HTR-8/SVneo (cell line): ENCODE measurements around the gene ATP2C2.

Experiments
- DNase-seq: peaks from one replicate; pipeline ENCODE4 v3.0.0; 2011; ENCODE audit warnings: low spot score, mixed read lengths; ENCODE audit not compliant: insufficient read length
- FAIRE-seq: peaks from 2 replicates; lab custom pipeline; 2011; peaks lifted over from hg19 to GRCh38; lab: Jason Lieb, UNC

The ATP2C2 gene

GRCh38 chr16:84483882-84484565 lies 115.7 kb downstream of the ATP2C2 start:
- FAIRE-seq = no peak
- DNase-seq = no peak

GRCh38 chr16:84484579-84485254 lies 116.4 kb downstream of the ATP2C2 start:
- FAIRE-seq (peak; percentile 26), DNase-seq (peak; percentile 40)

DNA sequence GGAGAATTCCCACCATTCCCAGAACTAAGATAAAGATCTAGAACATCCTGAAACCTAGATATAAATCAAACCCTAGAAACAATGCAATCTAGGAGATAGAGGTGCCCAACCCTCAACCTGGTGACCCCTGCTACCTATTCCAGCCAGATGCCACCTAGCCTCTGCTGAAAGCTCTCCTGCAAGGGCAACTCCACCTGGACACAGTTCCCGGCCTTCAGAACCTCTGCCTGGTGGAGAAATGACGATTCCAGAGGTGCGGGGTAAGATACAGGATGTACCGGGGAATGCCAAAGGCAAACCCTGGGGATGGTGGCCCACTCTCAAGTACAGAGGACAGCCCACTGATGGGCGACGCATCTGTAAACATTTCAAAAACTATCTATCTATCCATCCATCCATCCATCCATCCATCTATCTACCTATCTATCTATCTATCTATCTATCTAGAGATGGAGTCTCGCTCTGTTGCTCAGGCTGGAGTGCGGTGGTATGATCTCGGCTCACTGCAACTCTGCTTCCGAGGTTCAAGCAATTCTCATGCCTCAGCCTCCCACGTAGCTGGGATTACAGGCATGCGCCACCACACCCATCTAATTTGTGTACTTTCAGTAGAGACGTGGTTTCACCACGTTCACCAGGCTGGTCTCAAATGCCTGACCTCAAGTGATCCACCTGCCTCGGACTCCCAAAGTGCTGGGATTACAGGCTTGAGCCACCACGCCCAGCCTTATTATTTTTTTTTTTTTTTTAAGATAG lies 117.1 kb downstream of the ATP2C2 start:
- DNase-seq (no peak), FAIRE-seq (no peak)

DNA sequence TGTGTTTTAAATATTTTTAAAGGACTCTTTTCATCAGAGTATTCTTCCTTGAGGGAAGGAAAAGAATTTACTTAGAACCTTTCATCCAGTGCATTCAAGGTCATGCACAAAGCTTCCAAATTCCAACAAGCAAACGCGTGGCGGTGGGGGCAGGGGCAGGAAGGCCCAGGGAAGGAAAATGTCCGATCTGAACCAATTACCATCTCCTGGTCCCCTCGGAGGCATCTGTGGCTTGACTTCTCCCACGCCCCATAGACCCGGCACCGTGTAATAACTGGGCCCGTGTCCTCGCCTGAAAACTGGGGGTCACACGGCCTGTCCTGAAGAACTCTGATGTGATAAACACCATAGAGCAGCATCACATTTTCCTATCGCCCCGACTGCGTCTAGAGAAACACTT lies 117.8 kb downstream of the ATP2C2 start:
- no peak for DNase-seq
- no peak for FAIRE-seq

- DNase-seq (no peak), FAIRE-seq (no peak)
Measured at GRCh38 chr16:84486551-84487235, 118.4 kb downstream of the ATP2C2 start.

- no peak for DNase-seq
- no peak for FAIRE-seq
Measured at GRCh38 chr16:84487358-84487757, 119.0 kb downstream of the ATP2C2 start.

GRCh38 chr16:84489131-84489530 lies 120.8 kb downstream of the ATP2C2 start:
- DNase-seq (no peak), FAIRE-seq (no peak)

GRCh38 chr16:84495506-84495905 lies 127.2 kb downstream of the ATP2C2 start:
- FAIRE-seq (no peak), DNase-seq (no peak)

DNA sequence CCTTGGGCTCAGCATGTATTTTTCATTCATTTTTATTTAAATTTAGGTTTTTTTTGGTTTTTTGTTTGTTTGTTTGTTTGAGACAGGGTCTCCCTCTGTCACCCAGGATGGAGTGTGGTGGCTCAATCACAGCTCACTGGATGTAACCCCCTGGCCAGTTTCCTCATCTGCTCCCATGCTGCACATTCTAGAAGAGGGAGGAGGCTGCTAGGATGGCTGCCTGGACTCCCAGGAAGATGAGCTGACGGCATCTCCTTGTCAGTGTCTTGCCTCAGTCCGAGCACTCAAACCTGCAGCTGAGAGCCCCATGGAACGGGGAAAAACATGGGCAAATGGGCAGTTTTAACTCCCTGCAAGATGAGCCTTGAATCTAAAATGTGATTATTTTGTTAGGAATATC lies 128.7 kb downstream of the ATP2C2 start:
- FAIRE-seq = no peak

DNA sequence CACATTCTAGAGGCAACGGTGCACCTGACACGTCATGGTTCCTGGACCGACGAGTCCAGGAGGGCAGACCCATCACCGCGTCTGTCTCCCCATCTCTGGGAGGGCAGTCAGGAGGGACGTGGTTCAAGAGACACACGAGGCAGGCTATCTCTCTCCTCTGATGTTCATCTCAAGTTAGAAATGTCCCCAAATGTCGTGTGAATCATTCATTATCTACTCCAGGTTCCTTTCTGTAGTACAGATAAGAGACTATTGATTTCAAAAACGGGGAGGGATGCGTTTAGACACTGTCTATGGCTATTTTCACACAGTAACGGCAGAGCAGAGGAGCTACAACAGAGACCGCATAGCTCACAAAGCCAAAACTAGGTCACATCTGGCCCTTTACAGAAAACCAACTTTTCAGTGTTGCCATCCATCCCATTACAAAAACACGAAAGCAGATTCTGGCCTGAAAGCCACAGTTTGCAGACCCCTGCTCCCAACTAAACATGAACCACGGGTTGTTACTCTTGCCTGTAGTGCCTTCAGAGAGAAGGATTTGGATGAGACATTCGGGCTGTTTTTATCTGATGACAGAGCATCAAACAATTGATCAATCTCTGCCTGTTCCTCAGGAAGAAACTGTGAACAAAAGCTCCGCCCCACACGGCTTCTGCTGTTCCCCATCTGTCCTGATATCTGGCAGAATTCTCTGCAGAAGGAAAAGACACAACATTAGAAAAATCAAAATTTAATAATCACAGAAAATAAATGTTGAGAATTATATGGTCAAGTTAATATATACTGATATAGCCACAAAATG lies 129.3 kb downstream of the ATP2C2 start:
- DNase-seq (no peak), FAIRE-seq (no peak)

More for the DNA sequence above, 128.7 kb downstream of the ATP2C2 start:
- DNase-seq = no peak

DNA sequence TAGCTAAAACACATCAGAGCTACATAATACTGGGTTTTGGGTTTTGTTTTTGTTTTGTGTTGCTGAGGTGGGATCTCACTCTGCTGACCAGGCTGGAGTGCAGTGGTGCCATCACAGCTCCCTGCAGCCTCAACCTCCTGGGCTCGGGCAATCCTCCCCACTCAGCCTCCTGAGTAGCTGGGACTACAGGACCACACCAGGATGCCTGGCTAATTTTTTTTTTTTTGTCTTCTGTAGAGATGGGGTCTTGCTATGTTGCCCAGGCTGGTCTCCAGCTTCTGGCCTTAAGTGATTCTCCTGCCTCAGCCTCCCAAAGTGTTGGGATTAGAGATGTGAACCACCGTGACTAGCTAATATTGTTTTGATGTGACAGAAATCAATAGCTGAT lies 129.9 kb downstream of the ATP2C2 start:
- no peak for FAIRE-seq

DNA sequence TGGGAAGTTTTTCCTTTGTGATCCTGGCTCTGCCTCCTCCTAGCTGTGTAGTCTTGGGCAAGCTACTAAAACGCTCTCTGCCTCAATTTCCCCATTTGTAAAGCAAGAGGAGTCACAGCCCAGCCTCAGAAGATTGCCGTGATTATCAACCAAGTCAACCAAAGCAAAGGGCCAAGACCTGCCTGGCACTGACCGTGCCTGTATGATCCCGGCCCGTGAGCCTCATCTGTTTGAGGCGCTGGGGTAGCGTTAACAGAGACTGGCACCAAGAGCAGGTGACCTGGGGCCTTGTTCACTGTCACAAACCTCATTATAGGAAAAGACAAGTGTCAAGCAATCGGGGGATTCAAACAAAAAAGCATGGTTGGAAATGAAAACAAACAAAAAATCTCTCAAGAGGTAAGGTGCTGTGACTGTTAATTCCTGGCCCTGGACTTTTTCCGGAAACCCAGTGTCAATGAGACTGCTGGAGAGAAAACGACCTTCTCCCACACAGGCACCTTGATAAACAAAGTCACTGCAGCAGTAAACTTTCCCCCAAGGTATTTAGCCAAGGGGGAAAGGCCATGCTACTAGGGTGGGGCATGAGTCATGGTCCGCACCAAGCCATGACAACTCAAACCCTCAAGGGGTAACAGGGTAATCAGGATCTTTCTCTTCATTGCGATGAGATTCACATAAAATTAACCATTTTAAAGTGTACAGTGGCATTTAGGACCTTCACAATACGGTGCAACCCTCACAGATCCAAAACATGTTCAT lies 130.7 kb downstream of the ATP2C2 start:
- FAIRE-seq = no peak
- no peak for DNase-seq

More for the DNA sequence above, 129.9 kb downstream of the ATP2C2 start:
- no peak for DNase-seq

DNA sequence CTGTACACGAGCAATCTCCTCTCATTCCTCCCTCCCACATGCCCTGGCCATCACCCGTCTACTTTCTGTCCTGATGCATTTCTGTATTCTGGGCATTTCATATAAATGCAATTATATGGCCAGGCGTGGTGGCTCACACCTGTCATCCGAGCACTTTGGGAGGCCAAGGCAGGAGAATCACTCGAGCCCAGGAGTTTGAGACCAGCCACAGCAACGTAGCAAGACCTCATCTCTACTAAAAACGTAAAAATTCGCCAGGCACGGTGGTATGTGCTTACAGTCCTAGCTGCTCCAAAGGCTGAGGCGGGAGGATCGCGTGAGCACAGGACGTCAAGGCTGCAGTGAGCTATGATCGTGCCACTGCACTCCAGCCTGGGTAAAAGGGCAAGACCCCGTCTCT lies 131.3 kb downstream of the ATP2C2 start:
- DNase-seq = no peak
- FAIRE-seq = no peak

GRCh38 chr16:84500531-84500930 lies 132.2 kb downstream of the ATP2C2 start:
- DNase-seq (no peak), FAIRE-seq (no peak)

DNA sequence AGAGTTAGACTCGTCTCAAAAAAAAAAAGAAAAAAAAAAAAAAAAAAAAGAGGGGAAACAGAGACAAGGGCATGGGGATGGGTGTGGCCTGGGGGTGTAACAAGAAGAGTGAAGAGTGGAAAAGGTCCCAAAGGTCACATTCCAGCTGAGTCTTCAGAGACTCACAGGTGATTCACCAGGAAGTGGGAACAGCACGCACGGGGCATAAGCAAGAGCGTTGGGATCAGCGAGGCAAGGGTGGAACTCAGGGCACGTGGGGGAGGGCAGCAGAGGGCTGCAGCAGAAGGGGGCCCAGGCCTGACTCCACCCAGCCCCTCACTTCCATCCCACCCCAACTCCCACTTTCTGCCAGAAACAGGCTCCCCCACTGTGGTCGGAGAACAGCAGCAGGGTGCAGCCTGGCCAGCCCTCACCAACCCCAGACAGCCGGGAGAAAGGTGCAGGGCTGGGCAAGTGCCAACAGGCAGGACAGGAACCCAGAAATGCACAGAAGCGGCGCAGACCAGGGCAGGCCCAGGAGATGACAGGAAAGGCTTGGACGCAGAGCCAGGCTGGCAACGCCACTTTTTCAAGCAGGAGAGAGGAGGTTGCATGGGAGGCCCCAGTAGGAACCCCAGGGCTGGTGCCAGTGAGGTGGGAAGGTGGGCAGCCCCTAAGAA lies 132.9 kb downstream of the ATP2C2 start:
- DNase-seq = peak; percentile 70
- no peak for FAIRE-seq

DNA sequence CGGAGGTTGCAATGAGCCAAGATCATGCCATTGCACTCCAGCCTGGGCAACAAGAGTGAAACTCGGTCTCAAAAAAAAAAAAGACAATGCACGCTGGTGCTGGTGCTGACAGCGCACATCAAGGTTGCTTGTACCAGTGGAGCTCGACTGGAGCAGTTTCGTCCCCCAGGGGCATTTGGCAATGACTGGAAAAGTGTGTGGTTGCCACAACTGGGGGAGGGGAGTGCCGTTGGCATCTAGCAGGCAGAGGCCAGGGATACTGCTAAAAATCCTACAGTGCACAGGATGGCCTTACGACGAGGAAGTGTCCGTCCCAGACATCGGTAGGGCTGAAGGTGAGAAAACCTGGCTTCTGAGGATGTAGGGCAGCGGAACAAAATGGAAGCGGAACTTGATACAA lies 133.7 kb downstream of the ATP2C2 start:
- no peak for DNase-seq
- no peak for FAIRE-seq

GRCh38 chr16:84502581-84502980 lies 134.2 kb downstream of the ATP2C2 start:
- DNase-seq = no peak
- FAIRE-seq = no peak

DNA sequence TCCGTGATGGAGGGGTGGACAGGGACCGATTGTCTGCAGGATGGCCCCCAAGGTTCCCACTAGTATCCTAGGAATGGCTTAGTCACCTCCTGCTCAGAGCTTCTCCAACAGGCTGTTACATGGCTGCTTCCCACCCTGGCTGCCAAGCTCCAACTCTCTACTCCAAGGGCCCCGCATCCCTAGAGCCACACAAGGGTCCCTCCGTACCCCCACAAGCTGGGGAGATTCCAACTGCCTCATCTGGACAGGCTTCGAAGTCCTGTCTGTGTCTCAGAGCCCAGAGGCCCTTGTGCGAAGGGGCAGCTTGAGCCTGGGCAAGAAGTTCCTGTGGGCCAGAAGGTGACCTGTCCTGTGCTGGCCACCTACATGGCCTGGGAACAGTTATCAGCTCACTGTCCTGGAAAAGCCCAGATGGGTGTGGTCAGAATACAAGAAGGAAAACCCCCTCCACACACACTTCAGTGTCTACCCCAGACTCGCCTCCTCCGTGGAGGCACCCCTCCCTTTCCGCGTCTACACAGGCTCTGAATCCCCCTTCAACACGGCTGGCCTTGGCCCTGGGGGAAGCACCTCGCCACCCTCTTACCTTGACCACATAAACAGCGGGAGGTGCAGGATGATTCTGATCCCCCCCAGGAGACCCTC lies 135.5 kb downstream of the ATP2C2 start:
- FAIRE-seq (no peak), DNase-seq (peak; percentile 35)
